Activated naive CD8-positive, alpha-beta T cell treated with anti-CD3 and anti-CD28 coated beads, Interleukin-2, amount 50 U/mL, for 16 hours (primary cell): Measurements from ENCODE around the gene METAP1D.
"Not testable (repeated sequence)": the region's sequence is repeated elsewhere in the genome, so short reads cannot be mapped to it uniquely, and the experiment has no call there.

Source experiments
- DNase-seq: peaks from one replicate; pipeline ENCODE4 v3.0.0-alpha.2; 2020; ENCODE audit warnings: low read depth, low spot score

The METAP1D gene

DNA sequence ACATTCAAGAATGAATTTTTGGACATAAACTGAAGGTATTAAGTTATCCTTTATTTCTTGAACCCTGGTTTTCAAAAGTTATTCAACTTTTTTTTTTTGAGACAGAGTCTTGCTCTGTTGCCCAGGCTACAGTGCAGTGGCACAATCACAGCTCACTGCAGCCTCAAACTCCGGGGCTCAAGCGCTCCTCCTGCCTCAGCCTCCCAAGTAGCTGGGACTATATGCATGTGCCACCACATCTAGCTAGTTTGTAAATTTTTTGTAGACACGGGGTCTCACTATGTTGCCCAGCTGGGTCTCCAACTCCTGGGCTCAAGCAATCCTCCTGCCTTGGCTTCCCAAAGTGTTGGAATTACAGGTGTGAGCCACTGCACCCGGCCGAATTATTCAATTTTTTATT lies 2.7 kb upstream of the METAP1D start:
- not testable (repeated sequence) for DNase-seq

DNA sequence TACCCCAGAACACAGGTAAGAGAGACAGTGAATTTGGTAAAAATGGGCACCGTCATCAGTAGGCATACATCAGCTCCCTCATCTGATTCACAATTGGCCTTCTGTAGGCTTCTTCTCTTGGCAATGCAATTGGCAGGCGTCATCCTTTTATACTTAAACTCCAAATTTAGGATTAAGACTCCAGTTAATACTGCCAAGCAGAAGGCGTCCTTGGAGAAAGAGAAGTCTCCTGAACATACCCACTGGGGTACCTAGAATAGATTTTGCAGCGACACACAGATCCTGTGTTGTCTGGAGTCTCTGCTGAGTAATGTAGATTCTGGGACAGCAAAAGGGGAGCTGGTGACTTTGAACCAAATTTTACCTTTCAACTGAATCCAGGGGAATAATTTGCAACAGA lies 592 bp upstream of the METAP1D start:
- DNase-seq = no peak

GRCh38 chr2:172000696-172001361 lies 1.1 kb downstream of the METAP1D start:
- DNase-seq = no peak

- no peak for DNase-seq
These were observed 7.6 kb downstream of the METAP1D start for GRCh38 chr2:172007372-172007771.

- no peak for DNase-seq
These were observed 10.1 kb downstream of the METAP1D start for GRCh38 chr2:172009823-172010222.

DNA sequence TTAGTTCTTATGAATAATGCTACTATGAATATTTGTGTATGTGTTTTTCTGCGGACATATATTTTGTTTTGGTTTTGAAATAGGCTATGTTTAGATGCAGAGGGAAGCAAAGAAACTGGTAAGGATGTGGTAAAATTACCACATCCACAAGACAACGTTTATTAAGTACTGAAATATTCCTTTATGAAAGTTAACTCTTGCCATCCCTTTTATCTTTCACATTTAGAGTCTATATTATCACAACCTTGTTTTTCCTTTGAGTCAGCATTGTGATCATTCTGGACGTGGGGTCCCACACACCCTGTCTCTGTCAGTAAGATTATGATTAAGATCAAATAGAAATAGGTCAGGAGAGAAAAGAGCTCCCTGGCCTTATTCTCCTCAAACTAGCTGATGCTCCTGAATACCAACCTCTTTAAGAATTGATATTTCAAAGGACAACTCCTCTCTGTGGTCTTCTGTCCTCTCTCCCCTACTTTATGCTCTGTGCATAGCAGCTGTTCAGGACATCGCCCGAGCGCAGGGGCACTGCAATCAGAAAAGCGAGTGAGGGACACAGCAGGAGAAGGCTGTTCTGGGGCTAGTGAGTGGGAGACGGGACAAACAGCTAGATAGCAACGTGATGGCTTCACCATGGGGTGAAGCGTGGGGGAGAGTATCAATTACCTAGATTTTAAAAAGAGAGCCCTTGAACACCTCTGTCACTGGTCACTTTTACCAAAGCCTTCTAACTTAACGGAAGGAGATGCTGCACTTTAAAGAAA lies 12.2 kb downstream of the METAP1D start:
- DNase-seq = no peak

DNA sequence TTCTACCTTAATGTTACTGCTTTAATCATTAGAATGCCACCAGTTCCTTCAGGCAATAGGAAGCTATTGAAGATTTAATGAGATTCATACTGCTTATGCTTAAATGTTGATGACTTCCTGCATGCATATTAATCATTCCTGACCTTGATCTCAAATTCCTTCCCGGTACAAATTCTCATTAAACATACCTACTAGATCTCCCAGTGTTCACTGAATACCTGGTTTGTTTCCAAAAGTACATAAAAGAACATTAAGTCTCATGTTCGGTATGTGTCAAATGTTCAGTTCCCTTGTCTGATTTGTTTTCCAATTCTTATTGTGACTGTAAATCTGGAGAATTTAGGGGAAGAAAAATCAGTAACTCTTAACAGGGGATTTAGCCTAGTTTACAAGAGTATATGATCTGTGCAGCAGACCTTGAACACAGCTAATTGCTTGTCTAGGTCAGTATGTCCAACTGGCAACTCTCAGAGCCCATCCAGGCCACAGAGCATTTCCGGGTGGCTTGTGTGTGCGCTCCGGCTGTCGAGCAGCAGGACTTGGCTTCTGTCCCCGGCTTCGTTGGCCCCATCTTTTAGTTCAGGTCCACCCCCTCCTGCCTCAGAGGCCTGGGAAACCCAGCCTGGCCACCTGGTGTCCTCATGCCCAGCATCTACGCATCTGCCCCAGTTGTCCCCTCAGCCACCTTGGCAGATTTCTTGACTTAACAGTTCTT lies 13.1 kb downstream of the METAP1D start:
- DNase-seq = no peak

GRCh38 chr2:172013396-172013795 lies 13.6 kb downstream of the METAP1D start:
- no peak for DNase-seq

DNA sequence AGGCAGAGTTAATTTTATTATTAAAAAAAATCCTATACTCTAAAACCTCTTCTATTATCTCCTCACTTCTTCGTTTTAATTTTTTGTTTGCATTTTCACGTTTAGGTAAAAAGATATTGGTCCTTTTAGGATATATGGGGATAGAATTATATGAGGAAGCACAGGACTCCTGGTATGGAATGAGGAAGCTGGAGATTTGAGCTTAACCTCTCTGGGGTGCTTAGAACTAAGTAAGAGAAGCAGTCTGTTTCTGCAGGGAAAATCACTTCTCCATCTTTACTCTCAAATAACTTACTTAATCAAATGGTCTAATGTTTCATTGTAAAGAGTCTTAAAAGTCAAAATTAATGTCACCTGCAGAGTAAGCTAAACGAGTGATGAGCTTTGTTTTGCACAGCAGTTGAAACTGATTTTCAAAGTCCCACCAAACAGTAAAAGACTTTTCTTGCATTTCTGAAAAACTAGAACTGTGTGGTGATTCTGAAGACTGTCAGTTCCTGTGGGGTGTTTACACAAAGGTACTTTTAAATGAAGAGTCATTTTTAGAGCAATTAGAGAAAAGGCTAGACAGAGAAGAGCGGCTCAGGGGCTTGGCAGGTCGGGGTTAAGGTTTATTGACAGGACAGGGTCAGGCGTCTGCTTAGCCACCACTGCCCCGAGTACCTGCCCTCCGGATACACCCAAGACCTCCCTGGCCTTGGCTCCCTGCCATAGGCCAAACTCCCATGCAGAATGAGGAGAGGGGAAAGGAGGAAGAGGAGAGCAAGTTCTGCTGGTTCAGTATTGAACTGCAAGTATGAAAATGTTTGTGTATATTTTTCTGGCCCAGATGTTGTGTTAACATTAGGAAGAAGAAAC lies 21.6 kb downstream of the METAP1D start:
- no peak for DNase-seq

- no peak for DNase-seq
These were observed 22.2 kb downstream of the METAP1D start for GRCh38 chr2:172021955-172022354.

DNA sequence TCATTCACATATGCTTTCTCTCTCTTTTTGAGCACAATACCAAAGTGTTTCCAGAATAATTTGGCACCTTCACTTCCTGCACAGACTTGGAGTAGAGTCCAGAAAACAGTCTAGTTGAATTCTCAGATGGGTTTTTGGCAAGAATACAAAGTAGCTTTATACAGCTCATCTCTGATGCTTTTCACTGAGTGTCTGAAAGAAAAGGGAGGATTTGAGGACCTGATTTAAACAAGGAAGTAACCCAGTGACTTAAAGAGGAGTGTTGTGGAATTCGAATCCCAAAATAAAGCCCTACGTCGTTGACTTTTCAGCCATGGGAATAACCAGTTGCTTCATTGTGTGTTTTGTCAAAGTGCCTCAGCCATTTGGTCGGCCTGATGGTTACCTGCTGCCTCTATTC lies 31.8 kb downstream of the METAP1D start:
- DNase-seq = no peak

GRCh38 chr2:172038121-172038520 lies 38.4 kb downstream of the METAP1D start:
- no peak for DNase-seq

DNA sequence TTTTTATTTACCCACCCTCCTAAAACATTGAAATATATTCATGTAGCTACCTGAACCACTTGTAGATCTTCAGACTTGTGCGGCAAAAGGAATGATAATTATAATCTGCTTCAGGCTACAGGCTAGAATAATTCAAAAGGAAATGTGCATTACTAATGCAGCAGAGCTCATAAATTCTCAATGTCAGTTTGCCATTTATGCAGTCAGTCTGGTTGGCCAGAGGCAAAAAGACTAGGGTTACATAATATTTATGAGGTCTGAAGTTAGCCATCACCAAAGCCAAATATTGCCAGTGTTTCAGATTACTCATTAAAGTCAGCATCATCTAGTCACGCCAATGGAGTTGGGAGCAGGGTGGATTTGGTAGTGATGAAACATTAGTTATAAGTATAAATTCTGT lies 38.9 kb downstream of the METAP1D start:
- no peak for DNase-seq

- DNase-seq = no peak
These were observed 39.4 kb downstream of the METAP1D start for GRCh38 chr2:172039011-172039704.

DNA sequence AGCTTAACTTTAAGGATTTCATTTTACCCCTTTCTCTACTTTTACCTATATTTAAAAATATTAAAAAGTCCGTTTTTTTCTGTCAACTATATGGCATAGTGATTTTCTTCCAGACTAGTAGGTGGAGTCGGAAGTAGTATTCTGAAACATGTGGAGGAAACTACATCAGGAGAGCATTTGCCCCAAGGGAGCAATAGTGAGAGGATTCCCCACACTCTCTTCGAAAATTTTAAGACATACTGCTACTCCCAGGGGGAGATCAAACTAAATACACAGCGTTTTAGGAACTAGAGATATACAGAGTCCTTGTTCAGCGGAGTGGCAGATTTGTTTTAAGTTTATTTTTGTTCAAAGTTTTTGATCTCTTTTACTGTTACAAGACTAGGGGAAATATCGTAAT lies 40.6 kb downstream of the METAP1D start:
- no peak for DNase-seq

DNA sequence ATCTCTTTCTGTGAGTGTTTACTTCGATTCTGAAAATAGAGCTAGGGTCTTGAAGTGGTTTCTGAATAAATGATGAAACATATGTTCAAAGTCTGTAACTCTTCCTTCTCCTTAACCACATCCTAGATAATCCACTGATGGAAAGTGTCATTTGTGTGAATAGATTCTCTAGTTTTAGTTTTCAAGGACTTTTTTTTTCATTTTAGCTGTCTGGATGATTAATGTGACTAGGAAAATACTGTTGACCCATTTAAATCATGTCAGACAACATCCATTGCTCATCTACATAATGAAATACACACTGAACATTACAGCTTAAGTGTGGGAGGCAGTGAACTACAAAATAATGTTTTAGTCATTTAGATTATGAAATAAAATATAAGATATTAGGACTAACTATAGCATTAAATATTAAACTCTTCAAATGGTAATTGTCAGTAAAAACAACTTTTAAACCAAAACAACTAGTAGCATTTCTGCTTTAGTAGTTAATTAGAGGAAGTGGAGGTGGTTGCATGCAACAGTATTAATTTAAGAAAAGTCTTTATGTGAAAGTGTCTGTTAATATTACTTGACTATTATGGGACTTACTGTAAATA lies 46.4 kb downstream of the METAP1D start:
- no peak for DNase-seq

- no peak for DNase-seq
These were observed 47.3 kb downstream of the METAP1D start for GRCh38 chr2:172046866-172047565.

DNA sequence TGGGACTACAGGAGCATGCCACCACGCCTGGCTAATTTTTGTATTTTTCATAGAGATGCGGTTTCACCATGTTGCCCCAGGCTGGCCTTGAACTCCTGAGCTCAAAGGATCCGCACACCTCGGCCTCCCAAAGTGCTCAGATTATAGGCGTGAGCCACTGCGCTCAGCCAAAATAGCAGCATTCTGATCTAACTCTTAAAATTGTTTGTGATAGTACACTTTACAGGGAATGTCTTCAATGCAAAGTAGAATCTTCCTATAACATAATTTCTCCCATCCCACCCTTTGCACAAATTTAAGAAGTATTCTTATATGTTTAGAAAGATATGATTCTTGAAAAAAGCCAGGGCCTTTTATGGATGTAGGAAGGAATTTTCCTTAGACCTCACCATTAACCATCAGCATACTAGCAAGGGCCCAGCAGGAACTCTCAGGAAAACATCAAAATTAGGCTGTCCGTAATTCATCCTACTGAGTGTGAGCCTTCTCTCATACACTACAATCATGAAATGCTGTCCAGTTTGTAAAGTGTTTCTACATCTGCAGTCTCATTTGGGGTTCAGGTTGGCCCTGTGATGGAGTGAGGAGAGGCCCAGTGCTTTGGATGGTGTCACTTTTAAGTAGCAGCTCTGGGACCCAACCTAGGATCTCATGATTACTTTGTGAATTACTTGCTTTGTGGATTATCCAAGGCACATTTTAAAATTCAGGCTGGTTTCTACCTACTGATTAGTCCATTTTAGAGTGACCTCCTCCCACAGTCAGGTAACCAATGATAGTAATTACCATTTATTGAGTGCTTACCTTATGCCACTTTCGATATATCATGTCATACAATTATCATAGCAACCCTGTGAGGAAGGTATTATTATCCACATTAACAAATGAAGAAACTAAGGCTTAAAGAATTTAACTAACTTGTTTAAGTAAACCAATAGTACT lies 48.1 kb downstream of the METAP1D start:
- DNase-seq = no peak
